GM19025 (cell line): ENCODE results near the gene DACT3.
"Not testable (repeated sequence)": the region's sequence is repeated elsewhere in the genome, so short reads cannot be mapped to it uniquely, and the experiment has no call there.

Experiments
- ATAC-seq: cut with Tn5 transposase; IDR thresholded peaks from one replicate; pipeline ENCODE4 v1.9.1; 2021; ENCODE audit warnings: mild to moderate bottlenecking, low read depth, moderate library complexity; ENCODE audit not compliant: unreplicated experiment

The DACT3 gene

DNA sequence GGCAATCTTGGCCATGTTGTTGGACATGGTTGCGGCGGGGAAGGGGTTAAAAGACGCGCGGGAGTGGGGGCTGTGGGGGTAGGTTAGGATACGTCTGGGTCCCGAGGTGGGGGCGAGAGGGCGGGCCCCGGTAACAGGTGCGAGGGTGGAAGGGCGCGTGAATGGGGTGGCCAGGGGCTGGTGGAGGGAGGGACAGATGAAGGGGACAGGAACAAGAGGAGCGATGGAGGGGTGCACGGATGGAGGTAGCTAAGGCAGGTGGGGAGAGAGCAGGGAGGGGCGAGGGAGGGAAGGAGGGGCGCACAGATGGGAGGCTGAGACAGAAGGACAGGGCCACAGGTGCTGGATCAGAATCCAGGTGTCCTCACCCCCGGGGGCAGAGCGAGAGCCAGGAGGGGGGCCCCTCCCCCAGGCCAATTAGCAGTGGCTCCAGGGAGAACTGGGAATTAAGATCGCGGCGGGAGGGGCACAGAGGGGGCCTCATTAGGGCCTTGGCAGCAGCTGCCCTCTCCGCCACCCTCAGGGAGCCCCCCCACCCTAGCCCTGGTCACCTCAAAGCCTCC lies 26.2 kb downstream of the DACT3 start:
- ATAC-seq: no peak

DNA sequence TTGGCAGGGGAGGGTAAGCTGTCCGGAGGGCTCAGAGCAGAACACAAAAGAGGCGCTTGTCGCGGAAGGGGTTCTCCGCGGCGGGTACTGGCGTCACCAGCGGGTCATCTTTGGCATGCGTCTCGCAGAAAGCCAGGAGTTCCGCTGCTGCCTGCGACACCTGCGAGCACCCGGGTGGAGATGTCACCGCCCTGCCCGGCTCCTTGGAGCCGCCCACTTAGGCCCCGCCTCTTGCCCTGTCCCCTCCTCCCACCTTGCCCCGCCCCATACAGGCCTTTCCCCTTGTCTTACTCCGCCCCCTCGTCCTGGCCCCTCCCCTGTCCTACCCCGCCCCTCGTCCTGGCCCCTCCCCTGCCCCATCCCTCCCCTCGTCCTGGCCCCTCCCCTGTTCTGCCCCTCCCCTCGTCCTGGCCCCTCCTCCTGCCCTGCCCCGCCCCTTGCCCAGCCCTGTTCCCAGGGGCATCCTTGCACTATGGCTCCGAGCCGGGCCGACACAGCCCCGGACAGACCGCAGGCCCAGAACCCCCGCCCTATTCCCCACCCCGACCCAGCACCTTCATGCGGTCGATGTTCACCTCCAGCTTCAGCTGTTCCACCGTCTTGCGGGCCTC lies 26.8 kb downstream of the DACT3 start:
- peak; percentile 42 for ATAC-seq

DNA sequence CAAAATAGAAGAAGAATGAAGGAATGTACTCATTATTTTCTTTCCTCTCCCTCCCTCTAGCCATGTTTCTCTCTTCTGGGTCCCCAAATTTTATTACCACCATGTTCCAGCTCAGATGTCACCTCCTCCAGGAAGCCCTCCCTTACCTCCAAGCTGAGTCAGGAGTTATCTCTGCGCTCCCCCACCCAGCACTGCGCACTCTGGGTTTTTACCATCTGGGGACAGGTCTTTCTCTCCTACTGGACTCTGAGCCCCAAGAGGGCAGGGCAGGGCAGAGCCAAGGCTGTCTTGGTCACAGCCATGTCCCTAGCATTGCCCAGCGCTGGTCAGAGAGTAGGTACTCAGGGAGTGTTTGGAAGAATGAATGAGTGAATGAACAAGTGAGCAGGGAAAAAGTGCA lies 27.9 kb downstream of the DACT3 start:
- no peak for ATAC-seq

DNA sequence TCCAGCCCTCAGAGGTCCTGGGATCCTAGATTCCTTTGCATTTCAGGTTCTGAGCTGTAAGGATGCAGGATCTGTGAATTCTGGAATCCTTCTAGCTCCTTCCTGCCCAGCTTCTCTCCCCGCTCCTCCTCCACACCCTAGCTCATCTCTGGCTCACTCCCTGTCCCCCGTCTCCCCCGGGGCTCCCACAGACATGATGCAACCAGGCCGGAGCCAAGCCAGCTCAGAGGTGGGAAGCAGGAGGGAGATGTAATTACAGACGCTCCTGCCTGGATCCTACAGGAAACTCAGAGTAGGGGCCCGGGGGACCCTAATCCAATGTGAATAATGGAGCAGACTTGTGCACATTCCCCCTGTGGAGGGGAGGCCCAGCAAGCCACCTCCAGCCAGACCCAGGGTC lies 29.5 kb downstream of the DACT3 start:
- no peak for ATAC-seq

DNA sequence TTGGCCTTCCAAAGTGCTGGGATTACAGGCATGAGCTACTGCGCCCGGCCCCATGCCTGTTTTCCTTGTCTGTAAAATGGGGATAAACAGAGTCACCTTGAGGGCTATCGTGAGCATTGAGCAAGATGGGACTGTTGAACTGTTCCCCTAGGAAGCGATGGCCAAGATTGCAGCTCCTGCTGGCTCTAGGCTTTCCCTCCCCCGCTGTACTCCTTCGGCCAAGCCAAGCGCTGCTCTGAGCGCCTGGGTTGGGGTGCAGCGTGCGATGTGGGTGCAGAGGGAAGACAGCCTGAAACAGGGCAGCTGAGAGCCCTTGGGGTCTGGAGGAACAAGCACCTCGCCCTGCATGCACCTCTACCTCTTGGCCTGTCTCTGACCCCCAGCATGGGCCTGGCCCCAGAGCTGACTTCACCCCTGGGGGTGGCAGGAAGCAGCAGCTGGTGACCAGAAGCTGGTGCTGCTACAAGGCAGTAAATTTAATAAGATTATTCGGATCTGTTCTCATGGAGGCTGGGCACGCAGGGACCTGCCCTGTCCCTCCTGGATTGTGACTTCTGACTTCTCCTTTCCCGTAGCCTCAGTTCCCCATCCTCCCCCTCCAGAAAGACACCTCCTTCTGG lies 30.3 kb downstream of the DACT3 start:
- ATAC-seq: no peak

DNA sequence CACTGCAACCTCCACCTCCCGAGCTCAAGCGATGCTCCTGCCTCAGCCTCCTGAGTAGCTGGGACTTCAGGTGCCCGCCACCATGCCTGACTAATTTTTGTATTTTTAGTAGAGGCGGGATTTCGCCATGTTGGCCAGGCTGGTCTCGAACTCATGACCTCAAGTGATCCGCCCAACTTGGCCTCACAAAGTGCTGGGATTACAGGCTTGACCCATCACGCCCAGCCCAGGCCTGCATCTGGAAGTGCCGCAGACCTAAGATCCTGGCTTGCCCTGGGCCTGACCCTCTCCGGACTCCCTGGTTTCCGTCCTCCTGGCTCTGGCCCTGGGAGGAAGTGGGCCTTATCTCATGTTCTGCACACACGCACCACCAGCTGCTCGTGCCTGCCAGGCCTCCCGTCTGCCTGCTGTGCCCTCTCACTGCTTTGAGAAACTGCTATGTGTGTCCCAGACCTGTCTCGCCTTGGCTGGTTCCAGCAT lies 31.4 kb downstream of the DACT3 start:
- no peak for ATAC-seq

DNA sequence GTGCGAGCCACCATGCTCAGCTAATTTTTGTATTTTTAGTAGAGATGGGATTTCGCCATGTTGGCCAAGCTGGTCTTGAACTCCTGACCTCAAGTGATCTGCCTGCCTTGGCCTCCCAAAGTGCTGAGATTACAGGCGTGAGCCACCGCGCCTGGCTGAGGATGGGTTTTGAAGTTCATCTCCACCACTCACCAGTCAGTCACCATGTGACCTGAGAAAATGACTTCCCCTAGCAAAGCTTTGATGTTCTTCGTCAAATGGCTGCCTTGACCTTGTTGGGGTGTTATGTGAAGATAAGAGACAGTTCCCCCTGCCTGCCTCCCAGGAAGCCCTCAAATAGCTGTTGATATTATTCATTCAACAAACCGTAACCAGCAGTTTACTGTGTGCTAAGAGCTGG lies 32.0 kb downstream of the DACT3 start:
- ATAC-seq: not testable (repeated sequence)

DNA sequence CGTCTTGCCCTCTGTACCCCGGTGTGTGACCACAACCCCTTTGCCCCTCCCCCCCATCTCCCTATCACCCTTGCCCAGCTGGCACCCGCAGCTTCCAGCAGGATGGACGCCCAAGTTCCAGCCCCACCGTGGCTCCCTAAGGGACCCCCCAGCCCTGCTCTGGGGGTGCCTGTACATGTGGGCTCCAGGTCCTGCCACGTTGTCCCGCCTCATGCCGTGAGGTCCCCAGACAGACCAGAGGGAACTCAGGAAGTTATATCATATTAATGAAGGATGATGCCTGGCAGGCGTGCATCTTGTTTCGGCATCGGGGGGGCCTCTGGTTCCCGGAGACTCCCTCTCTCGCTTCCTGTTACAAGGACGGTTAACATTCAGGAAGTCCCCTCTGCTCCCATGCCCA lies 34.5 kb downstream of the DACT3 start:
- ATAC-seq: no peak

DNA sequence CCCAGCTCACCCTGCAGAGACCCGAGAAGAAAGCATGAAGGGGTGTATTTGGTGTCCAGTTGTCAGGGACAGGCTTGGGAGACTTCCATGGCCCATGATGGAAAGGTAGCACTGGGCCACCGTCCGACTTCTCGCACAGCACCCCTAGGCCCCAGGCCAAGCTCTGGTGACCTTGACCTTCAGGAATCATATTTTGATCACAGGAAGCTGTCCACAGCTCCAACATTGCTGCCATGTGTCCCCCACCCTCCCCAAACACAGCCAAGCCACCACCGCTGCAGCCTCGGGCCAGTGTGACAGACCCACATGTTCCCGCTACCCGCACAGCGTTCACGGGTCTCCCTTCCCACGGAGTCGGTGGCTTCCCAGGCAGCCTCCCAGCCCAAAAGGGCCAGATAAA lies 35.3 kb downstream of the DACT3 start:
- no peak for ATAC-seq

DNA sequence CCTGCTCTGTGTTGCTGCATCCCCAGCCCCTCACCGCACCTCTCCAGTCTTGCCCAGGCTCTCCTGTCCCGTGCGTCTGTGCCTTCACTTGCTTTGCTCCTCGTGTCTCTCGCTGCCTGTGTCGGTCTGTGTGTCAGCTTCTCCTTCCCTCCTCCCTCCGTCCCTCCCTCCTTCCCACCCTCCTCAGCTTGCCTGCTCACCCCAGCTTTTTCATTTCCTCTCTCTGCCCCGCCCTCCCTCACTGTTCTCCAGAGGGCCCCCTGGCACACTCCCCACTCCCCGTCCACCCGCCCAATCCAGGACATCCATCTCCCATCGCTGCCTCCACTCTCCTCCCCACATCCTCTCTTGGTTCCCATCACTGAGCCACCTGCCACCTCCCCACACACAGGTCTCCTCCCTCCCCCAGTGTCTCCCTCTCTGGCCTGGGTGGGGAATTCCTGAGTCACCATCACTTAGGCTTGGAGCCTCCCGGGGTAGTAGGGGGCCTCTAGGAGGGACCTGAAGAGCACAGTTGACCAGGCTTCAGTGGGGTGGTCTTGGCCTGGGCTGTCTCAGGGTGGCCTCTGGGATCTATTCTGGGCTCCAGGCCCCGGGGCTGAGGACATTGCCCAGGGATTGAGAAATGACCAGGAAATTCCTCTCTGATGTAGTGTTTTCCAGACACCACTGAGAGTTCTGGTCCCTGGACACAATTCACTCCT lies 35.9 kb downstream of the DACT3 start, which contains the start of gene PTGIR:
PTGIR (minus strand) TSS at position 132 of the 704 bp plus-strand sequence. CDS start 864 bp downstream, outside the sequence.
- no peak for ATAC-seq

DNA sequence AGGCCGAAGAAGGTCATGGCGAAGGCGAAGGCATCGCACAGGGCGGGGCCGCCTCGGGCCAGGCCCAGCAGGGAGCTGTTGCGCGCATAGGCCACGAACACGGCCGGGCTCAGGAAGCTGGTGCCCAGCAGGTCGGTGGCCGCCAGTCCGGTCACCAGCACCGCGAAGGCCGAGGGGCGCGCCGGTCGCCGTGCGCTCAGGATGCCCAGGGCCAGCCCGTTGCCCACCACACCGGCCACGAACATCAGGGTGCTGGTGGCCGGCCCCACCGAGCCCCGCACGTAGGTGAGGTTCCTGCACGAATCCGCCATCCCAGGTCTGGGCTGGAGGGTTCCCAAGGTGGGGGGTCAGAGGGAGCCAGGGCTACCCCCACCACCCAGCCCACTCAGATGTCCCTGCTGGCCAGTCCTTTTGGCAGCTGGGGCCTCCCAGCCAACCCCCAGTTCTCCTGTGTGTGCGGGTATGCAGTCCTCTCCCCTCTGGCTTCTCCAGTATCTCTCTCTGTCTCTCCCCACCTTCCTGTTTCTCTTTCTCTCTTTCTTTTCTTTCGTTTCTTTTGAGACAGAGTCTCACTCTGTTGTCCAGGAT lies 37.0 kb downstream of the DACT3 start:
- ATAC-seq: no peak

DNA sequence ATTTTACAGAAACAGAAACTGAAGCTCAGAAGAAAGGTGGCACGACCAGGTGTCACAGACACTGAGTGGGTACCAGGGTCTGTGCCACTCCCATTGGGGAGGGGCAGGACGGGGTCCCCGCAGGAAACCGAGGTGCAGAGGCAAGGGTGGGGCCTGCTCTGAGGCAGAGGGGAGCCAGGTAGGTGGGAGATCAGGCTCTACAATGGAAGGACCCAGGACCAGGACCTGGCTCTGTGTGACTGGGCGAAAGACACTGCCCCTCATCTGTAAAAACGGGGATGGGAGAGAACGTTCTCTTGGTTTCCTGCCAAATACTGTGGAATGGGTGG lies 38.9 kb downstream of the DACT3 start:
- ATAC-seq: no peak

DNA sequence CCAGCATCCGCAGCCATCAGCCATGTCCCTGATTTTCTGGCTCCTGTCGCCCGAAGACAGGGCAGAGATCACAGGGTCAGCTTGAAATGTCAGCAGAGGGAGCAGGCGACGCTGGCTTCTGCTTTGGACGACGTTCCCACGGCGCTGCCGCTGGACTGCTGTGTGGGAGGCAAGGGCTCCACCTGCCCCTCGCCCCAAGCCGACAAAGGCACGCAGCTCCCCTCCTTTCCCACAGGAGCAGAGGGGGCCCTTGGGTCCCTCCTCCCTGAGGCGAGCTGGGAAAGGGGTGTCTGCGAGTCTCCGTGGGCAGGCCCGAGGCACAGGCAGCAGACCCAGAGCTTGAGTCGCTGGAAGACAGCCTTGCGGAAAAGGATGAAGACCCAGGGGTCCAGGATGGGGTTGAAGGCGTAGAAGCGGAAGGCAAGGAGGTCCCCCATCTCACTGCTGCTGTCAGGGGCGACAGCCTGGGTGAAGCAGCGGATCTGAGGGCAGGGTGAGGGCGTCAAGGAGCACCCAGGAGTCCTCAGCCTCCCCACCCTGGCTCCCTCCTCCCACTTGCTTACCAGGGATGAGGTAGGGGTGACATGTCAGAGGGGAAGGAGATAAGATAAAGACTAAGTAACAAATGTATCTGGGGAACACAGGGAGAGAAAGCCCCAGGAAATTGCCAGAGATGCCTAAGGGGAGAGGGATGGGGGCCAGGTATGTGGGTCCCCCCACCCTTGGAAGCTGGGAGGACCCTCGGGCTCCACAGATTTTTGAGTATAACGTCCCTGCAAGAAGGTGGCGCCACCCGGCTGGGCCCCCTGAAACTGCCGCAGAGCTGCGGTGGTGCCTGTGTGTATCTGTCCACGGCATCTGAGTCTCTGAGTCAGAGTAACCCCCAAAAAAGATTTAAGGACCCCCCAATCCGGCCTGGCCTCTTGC lies 39.5 kb downstream of the DACT3 start:
- no peak for ATAC-seq

DNA sequence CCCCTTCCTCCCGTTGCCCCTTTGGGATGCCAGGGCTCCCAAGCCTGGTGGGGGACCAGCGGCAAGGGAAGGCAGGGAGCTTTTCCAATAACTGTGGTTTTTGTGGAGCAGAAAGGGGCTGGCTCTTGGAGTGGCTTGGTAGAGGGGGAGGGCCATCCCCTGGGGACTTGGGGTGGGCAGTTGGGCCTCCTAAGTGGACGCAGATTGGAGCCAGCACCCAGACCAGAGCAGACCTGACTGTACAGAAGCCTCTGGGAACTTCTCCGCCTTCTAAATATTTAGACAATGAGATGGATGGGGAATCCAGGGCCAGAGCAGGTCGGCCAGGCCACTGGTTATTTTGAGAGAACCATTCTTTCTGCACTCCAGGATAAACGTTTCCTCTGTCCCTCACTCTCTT lies 40.3 kb downstream of the DACT3 start:
- no peak for ATAC-seq

DNA sequence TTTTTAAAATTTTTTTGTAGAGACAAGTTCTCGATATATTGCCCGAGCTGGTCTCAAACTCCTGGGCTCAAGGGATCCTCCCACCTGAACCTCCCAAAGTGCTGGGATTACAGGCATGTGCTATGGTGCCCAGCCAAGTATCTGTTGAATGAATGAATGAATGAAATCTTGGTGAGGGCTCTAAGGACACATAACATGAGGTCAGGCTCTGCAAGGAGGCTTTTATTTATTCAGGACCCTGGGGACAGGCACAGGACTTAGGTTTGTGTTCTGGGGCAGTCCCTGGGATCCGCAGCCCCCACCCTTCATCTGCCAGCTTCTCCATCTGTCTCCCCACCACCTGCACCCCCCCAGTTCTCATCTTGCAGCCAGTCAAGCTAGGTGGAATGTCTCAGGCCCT lies 40.7 kb downstream of the DACT3 start:
- ATAC-seq: no peak

DNA sequence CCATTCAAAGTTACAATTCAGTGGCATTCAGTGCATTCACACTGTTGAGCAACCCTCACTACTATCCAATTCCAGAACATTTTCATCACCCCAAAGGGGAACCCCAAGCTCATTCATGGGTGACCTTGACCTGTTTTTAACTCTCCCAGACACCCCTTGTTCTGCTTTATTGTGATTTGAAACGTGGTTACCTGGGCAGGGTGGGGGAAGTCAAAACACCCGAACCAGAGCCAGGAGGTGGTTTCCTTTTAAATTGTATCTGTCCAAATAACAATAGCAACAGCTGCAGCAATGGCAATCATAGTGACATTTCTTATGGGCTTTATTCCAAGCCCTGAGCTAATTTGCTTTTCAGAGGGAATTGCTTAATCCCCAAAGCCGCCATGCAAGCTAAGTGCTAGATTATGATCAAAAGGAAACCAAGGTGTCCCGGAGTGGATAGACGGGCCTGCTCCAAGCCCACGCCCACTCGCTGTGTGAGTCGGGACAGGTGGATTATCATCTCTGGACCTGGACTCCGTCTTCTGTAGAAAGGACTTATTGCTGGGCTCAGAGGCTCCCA lies 42.2 kb downstream of the DACT3 start:
- no peak for ATAC-seq

DNA sequence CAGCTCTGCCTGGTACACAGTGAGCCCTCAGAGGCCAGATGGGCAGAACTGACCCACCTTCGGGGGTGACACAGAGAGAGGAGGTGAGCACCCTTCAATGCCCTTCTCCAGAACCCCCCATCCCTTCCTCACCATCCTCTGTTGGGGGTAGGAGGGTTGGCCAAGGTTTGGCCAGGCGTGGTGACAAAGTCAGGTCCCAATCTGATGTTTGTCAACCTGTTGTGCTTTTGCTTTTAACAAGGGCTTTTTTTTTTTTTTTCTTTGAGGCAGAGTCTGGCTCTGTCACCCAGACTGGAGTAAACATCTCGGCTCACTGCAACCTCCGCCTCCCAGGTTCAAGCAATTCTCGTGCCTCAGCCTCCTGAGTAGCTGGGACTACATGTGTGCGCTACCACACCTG lies 43.4 kb downstream of the DACT3 start:
- ATAC-seq: no peak

DNA sequence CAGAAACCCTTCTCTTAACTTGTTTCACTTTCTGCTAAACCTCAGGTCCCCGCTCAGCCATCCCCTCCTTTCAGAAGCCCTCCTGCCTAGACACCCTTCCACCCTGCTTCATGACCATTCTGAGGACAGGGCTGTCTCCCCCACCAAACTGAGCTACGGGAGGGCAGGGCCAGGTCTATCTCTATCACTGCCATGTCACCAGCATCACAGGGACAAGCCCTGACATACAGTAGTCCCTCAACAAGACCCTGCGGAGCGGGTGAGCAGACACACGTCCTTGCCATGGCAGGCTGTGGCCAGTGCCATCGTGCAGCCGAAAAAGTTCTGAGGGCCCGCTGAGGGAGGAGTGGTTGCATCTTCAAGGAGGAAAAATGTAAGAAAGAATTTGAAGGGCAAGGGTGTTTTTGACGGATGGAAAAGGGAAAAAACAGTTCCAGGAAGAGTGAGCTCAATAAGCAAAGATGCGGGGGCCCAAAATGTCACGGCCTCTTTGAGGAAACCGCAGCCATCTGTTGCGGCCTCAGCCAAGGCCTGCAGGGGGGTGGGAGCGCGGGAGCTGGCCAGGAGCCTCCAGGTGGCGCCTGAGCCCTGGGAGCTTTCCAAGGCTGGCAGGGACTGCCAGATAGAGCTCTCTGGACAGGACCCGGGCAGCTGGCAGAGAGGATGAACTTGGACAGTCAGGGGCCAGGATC lies 44.2 kb downstream of the DACT3 start:
- ATAC-seq: no peak

DNA sequence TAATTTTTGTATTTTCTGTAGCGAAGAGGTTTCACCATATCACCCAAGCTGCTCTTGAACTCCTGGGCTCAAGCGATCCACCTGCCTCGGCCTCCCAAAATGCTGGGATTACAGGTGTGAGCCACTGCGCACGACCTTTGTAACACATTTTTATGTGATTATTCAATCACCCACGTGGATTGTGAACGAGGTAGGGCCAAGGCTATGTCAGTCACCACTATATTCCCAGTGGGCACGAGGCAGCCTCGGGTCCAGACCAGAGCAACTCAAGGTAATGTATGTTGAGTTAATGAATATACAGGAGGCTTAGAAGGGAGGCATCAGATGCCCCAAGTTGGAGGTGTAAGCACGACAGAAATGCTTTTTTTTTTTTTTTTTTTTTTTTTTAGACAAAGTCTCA lies 45.0 kb downstream of the DACT3 start:
- ATAC-seq: no peak
